HG02588 (cell line): ENCODE results near the gene PPP1R2.

Experiments used
- ATAC-seq: cut with Tn5 transposase; IDR thresholded peaks from one replicate; pipeline ENCODE4 v1.9.1; 2021; ENCODE audit warnings: mild to moderate bottlenecking, moderate library complexity; ENCODE audit not compliant: unreplicated experiment

The PPP1R2 gene

GRCh38 chr3:195566797-195567196 lies 23.7 kb upstream of the PPP1R2 start:
- ATAC-seq: no peak

- no peak for ATAC-seq
These were observed 22.6 kb upstream of the PPP1R2 start for GRCh38 chr3:195565716-195566115.

- no peak for ATAC-seq
These were observed 20.2 kb upstream of the PPP1R2 start for GRCh38 chr3:195563317-195563716.

- no peak for ATAC-seq
These were observed 16.7 kb upstream of the PPP1R2 start for GRCh38 chr3:195559723-195560409.

- ATAC-seq: no peak
These were observed 15.5 kb upstream of the PPP1R2 start for GRCh38 chr3:195558602-195559001.

- ATAC-seq: no peak
These were observed 14.2 kb upstream of the PPP1R2 start for GRCh38 chr3:195557322-195557721.

GRCh38 chr3:195556390-195556789 lies 13.3 kb upstream of the PPP1R2 start:
- no peak for ATAC-seq

GRCh38 chr3:195555110-195555509 lies 12.0 kb upstream of the PPP1R2 start:
- no peak for ATAC-seq

- ATAC-seq: no peak
These were observed 11.3 kb upstream of the PPP1R2 start for GRCh38 chr3:195554458-195554857.

- no peak for ATAC-seq
These were observed 10.1 kb upstream of the PPP1R2 start for GRCh38 chr3:195553268-195553667.

- ATAC-seq: no peak
These were observed 8.4 kb upstream of the PPP1R2 start for GRCh38 chr3:195551381-195551978.

GRCh38 chr3:195550723-195551122 lies 7.6 kb upstream of the PPP1R2 start:
- no peak for ATAC-seq

- peak; percentile 67 for ATAC-seq
These were observed 6.9 kb upstream of the PPP1R2 start for GRCh38 chr3:195549931-195550519.

GRCh38 chr3:195548987-195549386 lies 5.9 kb upstream of the PPP1R2 start:
- ATAC-seq: no peak

GRCh38 chr3:195548501-195548900 lies 5.4 kb upstream of the PPP1R2 start:
- ATAC-seq: no peak

GRCh38 chr3:195548006-195548405 lies 4.9 kb upstream of the PPP1R2 start:
- no peak for ATAC-seq

- ATAC-seq: no peak
These were observed 3.0 kb upstream of the PPP1R2 start for GRCh38 chr3:195546130-195546560.

- ATAC-seq: no peak
These were observed 1.5 kb upstream of the PPP1R2 start for GRCh38 chr3:195544634-195545033.

- no peak for ATAC-seq
These were observed 1.1 kb upstream of the PPP1R2 start for GRCh38 chr3:195544230-195544536.

- ATAC-seq: peak; percentile 2
These were observed 540 bp upstream of the PPP1R2 start for GRCh38 chr3:195543500-195544229.

- no peak for ATAC-seq
These were observed 818 bp downstream of the PPP1R2 start for GRCh38 chr3:195542316-195542697.

GRCh38 chr3:195540511-195540910 lies 2.6 kb downstream of the PPP1R2 start:
- ATAC-seq: no peak
